Hepatocyte (in vitro differentiated cells): ENCODE results near the gene SCFD2.

Experiments
- CTCF ChIP-seq: fragments of 200-600 bp; sonication (generic); IDR thresholded peaks from 2 replicates; pipeline ENCODE4 v1.5.1; 2016; ENCODE audit warnings: antibody characterized with exemption, mild to moderate bottlenecking; ENCODE audit not compliant: poor library complexity
- EZH2 ChIP-seq: fragments of 200-600 bp; sonication (generic); IDR thresholded peaks from 2 replicates; pipeline ENCODE4 v1.6.1; 2016; ENCODE audit warnings: antibody characterized with exemption, mild to moderate bottlenecking, borderline replicate concordance
- EZH2phosphoT487 ChIP-seq: fragments of 200-600 bp; sonication (generic); IDR thresholded peaks from one replicate; pipeline ENCODE4 v1.6.1; 2018; ENCODE audit warnings: antibody characterized with exemption, mild to moderate bottlenecking, low read depth, moderate library complexity; ENCODE audit not compliant: unreplicated experiment, severe bottlenecking

- no peak for TF ChIP-seq EZH2
- TF ChIP-seq CTCF: no peak
- TF ChIP-seq EZH2phosphoT487: no peak
Measured at GRCh38 chr4:52843958-52844357, 521.9 kb downstream of the SCFD2 start.
